CD4-positive, alpha-beta T cell (primary cell): ENCODE results near the gene AMFR. TPM values are rescaled to one million over a fixed set of nuclear protein-coding genes. Genes with fewer than 3 reads are reported as not detected.
"Not testable (repeated sequence)": the region's sequence is repeated elsewhere in the genome, so short reads cannot be mapped to it uniquely, and the experiment has no call there.

Experiments used
- ATAC-seq: fragments of 200-7000 bp; cut with Tn5 transposase; one replicate; pipeline ENCODE4 v1.10.0; 2022; ENCODE audit warnings: mild to moderate bottlenecking; ENCODE audit not compliant: poor library complexity
- CTCF ChIA-PET: fragments of 350-600 bp; sonication (Branson Sonifier 250); formaldehyde crosslinking; loops from one replicate; lab custom pipeline; 2021; ENCODE audit warnings: antibody characterized with exemption, inconsistent platforms; lab: Charles Lee
- POLR2A ChIA-PET: fragments of 350-600 bp; sonication (Branson Sonifier 250); formaldehyde crosslinking; loops from one replicate; lab custom pipeline; 2021; ENCODE audit warnings: antibody characterized with exemption, inconsistent platforms; lab: Charles Lee
- DNase-seq, 14 experiments: peaks; one replicate each; pipeline ENCODE4 v3.0.0-alpha.2; 2013 to 2020; ENCODE audit warnings: mixed read lengths in 2 of 14
- H3K27ac ChIP-seq, 2 donors: one replicate each; pipeline versions ENCODE4 v1.5.1 to v1.7.0; 2013; ENCODE audit warnings: low read length in 2 of 2, low read depth in 1 of 2, mild to moderate bottlenecking in 1 of 2
- H3K27me3 ChIP-seq, 2 experiments: 1 replicate in 1 of 2; 2 replicates in 1 of 2; pipeline versions ENCODE4 v1.6.1 to v1.7.0; 2013; ENCODE audit warnings: low read length in 2 of 2, control low read depth in 1 of 2, mild to moderate bottlenecking in 1 of 2, moderate library complexity in 1 of 2; ENCODE audit not compliant: insufficient read depth in 2 of 2, control insufficient read depth in 1 of 2
- H3K36me3 ChIP-seq: one replicate; pipeline ENCODE4 v1.6.1; 2013; ENCODE audit warnings: low read length, control low read depth; ENCODE audit not compliant: insufficient read depth
- H3K4me1 ChIP-seq: one replicate; pipeline ENCODE4 v1.6.1; 2013; ENCODE audit warnings: low read length, control low read depth; ENCODE audit not compliant: insufficient read depth
- H3K4me3 ChIP-seq: one replicate; pipeline ENCODE4 v1.5.1; 2013; ENCODE audit warnings: mild to moderate bottlenecking, low read length, moderate library complexity
- H3K9me3 ChIP-seq, 2 experiments: 1 replicate in 1 of 2; 2 replicates in 1 of 2; pipeline versions ENCODE4 v1.6.1 to v1.7.0; 2013; ENCODE audit warnings: low read length in 2 of 2, mild to moderate bottlenecking in 2 of 2, control low read depth in 1 of 2, moderate library complexity in 1 of 2; ENCODE audit not compliant: control insufficient read depth in 1 of 2, insufficient read depth in 1 of 2
- H3K27ac Mint-ChIP-seq: one replicate; pipeline ENCODE4 v1.8.0; 2020; ENCODE audit warnings: mixed read lengths
- H3K27me3 Mint-ChIP-seq: one replicate; pipeline ENCODE4 v1.8.0; 2021; ENCODE audit warnings: mixed read lengths
- H3K36me3 Mint-ChIP-seq: one replicate; pipeline ENCODE4 v1.8.0; 2021; ENCODE audit warnings: low read depth, mixed read lengths
- H3K4me1 Mint-ChIP-seq: one replicate; pipeline ENCODE4 v1.8.0; 2021; ENCODE audit warnings: low read depth, mixed read lengths
- H3K4me3 Mint-ChIP-seq: one replicate; pipeline ENCODE4 v1.8.0; 2020; ENCODE audit warnings: mild to moderate bottlenecking, mixed read lengths
- H3K9me3 Mint-ChIP-seq: one replicate; pipeline ENCODE4 v1.8.0; 2020; ENCODE audit warnings: mixed read lengths
- intact Hi-C, 2 experiments: fragments of 100-400 bp; cut with DNase I in 1 of 2; cut with micrococcal nuclease in 1 of 2; formaldehyde crosslinking; loops; one replicate each; pipeline versions ENCODE4 v1.15.1 to v1.9.0; 2023 to 2025; cut with DNase I, micrococcal nuclease
- total RNA-seq, 174 experiments: library from RNA in 2 of 174; stranded (reverse) in 2 of 174; gene quantifications; one replicate each; pipeline ENCODE4 v1.2.3 and lab custom pipeline; 2021 to 2026
- TF ChIP-seq, protein P1 (sequence below): fragments of 200-600 bp; IDR thresholded peaks from one replicate; pipeline ENCODE4 v1.8.0; 2022; ENCODE audit warnings: antibody characterized with exemption, mild to moderate bottlenecking

Gene AMFR
- total RNA-seq, 2 experiments from 2014 or later, result 79.2 to 83.8 TPM

DNA sequence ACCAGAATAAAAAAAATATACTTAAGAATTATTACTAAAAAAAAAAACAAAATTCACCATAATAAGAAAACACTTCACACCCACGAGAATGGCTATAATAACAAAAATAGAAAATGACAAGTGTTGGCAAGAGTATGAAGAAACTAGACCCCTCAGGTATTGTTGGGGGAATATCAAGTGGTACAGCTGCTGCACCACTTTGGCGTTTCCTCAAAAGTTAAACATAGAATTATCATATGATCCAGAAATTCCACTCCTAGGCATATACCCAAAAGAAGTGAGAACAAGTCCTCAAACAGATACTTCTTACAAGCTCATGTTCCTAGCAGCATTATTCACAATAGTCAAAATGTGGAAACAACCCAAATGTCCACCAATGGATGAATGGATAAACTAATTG lies 26.3 kb downstream of the AMFR start:
- H3K27ac Mint-ChIP-seq, result no peak overlapping the region
- no peaks in the 10 kb centered on the region for H3K9me3 ChIP-seq
- no peaks in the 10 kb centered on the region for H3K4me1 ChIP-seq
- ChIA-PET POLR2A (no interaction called here), CTCF (no interaction called here)
- no peak overlapping the region for H3K4me3 Mint-ChIP-seq
- H3K36me3 Mint-ChIP-seq, result peaks cover 75% of the 10 kb centered on the region
- ATAC-seq (no peak), DNase-seq (no peak)
- no peaks in the 10 kb centered on the region for H3K4me1 Mint-ChIP-seq
- H3K4me3 ChIP-seq, result no peak overlapping the region
- peaks cover 44% of the 10 kb centered on the region for H3K36me3 ChIP-seq
- intact Hi-C loops, result no loop called here
- H3K9me3 Mint-ChIP-seq, result no peaks in the 10 kb centered on the region
- H3K27me3 ChIP-seq, result no peaks in the 10 kb centered on the region
- H3K27me3 Mint-ChIP-seq, result no peaks in the 10 kb centered on the region
- no peak overlapping the region for H3K27ac ChIP-seq
- TF ChIP-seq, protein P1, sequence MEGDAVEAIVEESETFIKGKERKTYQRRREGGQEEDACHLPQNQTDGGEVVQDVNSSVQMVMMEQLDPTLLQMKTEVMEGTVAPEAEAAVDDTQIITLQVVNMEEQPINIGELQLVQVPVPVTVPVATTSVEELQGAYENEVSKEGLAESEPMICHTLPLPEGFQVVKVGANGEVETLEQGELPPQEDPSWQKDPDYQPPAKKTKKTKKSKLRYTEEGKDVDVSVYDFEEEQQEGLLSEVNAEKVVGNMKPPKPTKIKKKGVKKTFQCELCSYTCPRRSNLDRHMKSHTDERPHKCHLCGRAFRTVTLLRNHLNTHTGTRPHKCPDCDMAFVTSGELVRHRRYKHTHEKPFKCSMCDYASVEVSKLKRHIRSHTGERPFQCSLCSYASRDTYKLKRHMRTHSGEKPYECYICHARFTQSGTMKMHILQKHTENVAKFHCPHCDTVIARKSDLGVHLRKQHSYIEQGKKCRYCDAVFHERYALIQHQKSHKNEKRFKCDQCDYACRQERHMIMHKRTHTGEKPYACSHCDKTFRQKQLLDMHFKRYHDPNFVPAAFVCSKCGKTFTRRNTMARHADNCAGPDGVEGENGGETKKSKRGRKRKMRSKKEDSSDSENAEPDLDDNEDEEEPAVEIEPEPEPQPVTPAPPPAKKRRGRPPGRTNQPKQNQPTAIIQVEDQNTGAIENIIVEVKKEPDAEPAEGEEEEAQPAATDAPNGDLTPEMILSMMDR, result no peak

DNA sequence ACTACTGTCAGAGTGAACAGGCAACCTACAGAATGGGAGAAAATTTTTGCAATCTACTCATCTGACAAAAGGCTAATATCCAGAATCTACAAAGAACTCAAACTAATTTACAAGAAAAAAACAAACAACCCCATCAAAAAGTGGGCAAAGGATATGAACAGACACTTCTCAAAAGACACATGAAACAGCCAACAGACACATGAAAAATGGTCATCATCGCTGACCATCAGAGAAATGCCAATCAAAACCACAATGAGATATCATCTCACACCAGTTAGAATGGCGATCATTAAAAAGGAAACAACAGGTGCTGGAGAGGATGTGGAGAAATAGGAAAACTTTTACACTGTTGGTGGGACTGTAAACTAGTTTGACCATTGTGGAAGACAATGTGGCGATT lies 28.6 kb downstream of the AMFR start:
- H3K27ac Mint-ChIP-seq, intact Hi-C loops, CTCF ChIA-PET, H3K9me3 ChIP-seq, H3K27me3 ChIP-seq, H3K4me3 ChIP-seq, H3K4me1 Mint-ChIP-seq, H3K4me3 Mint-ChIP-seq, H3K9me3 Mint-ChIP-seq, ATAC-seq, H3K27me3 Mint-ChIP-seq, H3K27ac ChIP-seq, H3K4me1 ChIP-seq, POLR2A ChIA-PET, DNase-seq: not testable (repeated sequence)
- peaks cover 26% of the 10 kb centered on the region for H3K36me3 ChIP-seq
- H3K36me3 Mint-ChIP-seq, result peaks cover 79% of the 10 kb centered on the region

DNA sequence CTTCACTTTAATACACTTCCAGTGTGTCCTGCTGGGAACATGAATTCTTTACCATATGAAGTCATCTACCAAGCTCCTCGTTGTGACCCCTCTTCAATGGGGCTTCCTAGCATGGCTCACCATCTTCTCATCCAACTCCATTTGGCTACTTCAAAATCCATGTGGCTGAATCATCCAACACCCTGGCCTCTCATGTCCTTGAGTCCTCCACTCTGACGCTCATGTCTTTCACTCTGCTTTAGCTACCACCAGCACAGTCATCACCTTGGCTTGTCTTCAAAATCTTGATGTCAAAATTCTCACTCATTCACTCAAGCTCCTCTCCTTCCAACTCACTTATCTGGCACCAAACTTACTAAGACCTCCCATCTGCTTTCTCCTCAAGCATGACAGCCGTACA lies 35.8 kb downstream of the AMFR start:
- Histone ChIP-seq H3K27ac (no peak overlapping the region), H3K27me3 (no peaks in the 10 kb centered on the region), H3K9me3 (no peaks in the 10 kb centered on the region), H3K4me3 (no peak overlapping the region), H3K4me1 (no peaks in the 10 kb centered on the region), H3K36me3 (peaks cover 60% of the 10 kb centered on the region)
- no peak overlapping the region for H3K4me3 Mint-ChIP-seq
- H3K36me3 Mint-ChIP-seq, result peaks cover 91% of the 10 kb centered on the region
- ChIA-PET CTCF (no interaction called here), POLR2A (no interaction called here)
- ATAC-seq (no peak), DNase-seq (no peak)
- no peaks in the 10 kb centered on the region for H3K27me3 Mint-ChIP-seq
- no peak overlapping the region for H3K27ac Mint-ChIP-seq
- peaks cover 5% of the 10 kb centered on the region for H3K4me1 Mint-ChIP-seq
- TF ChIP-seq, protein P1, result no peak
- intact Hi-C loops, result no loop called here
- no peaks in the 10 kb centered on the region for H3K9me3 Mint-ChIP-seq

DNA sequence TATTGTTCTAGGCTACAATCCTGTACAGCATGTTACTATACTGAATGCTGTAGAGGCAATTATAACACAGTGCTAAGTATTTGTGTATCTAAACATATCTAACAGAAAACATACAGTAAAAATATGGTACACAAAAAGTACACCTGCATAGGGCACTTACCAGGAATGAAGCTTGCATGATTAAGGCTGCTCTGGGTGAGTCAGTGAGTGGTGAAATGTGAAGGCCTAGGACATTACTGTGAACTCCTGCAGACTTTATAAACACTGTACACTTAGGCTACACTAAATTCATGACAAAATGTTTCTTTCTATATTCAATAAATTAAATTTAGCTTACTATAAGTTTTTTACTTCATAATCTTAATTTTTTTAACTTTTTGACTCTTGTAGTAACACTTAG lies 37.1 kb downstream of the AMFR start:
- no peaks in the 10 kb centered on the region for H3K9me3 ChIP-seq
- ChIA-PET CTCF (no interaction called here), POLR2A (no interaction called here)
- peaks cover 73% of the 10 kb centered on the region for H3K36me3 ChIP-seq
- no peaks in the 10 kb centered on the region for H3K4me1 ChIP-seq
- H3K27me3 ChIP-seq, result no peaks in the 10 kb centered on the region
- no peaks in the 10 kb centered on the region for H3K27me3 Mint-ChIP-seq
- intact Hi-C loops, result no loop called here
- H3K4me1 Mint-ChIP-seq, result peaks cover 5% of the 10 kb centered on the region
- H3K27ac Mint-ChIP-seq, result no peak overlapping the region
- peaks cover 93% of the 10 kb centered on the region for H3K36me3 Mint-ChIP-seq
- peaks cover 2% of the 10 kb centered on the region for H3K9me3 Mint-ChIP-seq
- TF ChIP-seq, protein P1, result no peak
- H3K4me3 Mint-ChIP-seq, result no peak overlapping the region
- no peak for ATAC-seq
- H3K27ac ChIP-seq, result no peak overlapping the region
- DNase-seq, result no peak
- no peak overlapping the region for H3K4me3 ChIP-seq
